GM19240 (cell line): ENCODE measurements around the gene PIK3R1.

ENCODE experiments used
- DNase-seq: peaks from one replicate; pipeline ENCODE4 v3.0.0; 2011; ENCODE audit warnings: low spot score; ENCODE audit not compliant: insufficient read length

PIK3R1 gene

GRCh38 chr5:68270399-68270975, 54.9 kb downstream of the PIK3R1 start:
- no peak for DNase-seq

- no peak for DNase-seq
Observed at GRCh38 chr5:68271124-68271523, 55.6 kb downstream of the PIK3R1 start.

- DNase-seq = no peak
Observed at GRCh38 chr5:68272289-68272688, 56.7 kb downstream of the PIK3R1 start.

DNA sequence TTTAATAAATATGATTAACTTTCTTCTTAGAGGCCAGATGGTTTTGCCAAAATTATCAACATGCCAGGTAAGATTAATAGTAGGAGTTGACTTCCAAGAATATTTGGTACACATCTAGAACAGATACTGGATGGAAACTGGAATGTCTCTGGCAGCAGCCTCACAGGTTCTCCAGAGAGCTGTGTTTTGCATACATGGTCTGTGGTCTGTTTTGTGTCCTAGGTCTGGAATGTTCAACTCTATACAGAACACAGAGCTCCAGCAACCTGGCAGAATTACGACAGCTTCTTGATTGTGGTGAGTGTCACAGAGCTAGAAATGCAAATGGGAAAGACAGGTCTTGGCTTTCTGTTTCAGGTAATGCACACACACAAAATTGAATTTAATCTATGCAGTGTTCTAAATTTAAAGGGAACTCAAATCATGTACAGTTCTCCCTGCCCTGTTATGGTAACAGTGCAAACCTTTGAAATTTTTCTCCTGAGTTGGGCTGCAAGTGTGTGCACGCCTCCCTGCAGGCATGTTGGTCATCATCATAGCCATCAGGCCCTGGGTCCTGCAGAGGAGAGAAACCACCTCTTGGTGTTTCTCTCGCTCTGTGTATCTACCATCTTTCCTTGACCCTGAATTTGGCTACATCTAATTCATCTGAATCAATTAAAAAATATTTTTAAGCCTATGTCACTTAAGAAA, 58.3 kb downstream of the PIK3R1 start:
- no peak for DNase-seq

DNA sequence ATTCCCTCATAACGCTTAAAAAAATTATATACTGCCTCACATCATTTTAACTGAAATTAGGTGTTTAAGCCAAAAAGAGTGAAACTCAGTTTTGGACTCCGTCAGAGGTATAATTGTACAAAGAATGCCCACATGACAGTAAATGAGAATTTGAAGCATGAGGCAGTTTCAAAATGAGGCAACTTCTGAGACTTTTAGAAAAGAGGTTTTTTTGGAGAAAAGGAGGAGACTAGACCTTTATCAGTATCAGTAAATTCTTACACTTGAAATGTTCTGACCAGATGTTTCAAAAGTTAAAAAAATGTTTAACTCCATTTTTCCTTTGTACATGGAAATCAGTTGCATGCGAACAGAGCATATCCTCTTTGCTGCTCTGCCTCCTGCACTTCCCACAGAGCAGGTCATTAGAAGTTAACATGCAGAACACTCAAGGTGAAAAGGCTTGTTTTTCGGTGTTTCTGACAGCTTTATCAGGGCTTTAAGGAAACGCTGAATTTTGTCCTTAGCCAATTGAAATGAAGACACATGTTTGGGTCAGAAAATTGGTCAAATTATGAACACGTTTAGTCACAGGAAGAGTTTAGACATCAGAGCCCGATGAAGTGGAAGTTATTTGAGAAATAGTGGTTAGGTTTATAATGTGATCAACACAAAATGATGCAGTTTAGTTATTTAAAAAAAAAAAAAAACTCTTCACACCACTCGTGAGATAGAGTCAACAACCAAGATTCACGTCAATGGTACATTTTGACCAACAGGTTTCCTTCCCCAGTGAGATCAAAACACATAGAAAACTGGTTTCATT, 59.5 kb downstream of the PIK3R1 start:
- no peak for DNase-seq

- no peak for DNase-seq
Observed at GRCh38 chr5:68276740-68277139, 61.2 kb downstream of the PIK3R1 start.

DNA sequence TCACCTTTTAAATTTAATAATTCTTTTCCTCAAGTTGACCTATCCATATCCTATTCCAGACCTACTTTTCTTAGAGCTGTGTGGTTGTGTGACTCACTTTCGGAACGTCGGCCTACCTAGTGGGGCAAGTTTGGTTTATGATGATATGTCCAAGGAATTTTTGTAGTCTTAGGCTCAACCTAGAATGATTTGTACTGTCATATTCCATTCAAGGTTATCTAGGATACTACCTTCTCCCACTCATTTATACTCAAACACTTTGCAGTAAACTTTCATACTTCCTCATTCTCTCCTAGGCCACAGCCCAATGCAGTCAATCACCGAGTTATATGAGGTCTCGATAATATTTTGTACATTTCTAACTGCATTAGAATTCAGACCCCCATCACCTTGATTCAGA, 61.9 kb downstream of the PIK3R1 start:
- no peak for DNase-seq

GRCh38 chr5:68279984-68280383, 64.4 kb downstream of the PIK3R1 start:
- DNase-seq = no peak

DNA sequence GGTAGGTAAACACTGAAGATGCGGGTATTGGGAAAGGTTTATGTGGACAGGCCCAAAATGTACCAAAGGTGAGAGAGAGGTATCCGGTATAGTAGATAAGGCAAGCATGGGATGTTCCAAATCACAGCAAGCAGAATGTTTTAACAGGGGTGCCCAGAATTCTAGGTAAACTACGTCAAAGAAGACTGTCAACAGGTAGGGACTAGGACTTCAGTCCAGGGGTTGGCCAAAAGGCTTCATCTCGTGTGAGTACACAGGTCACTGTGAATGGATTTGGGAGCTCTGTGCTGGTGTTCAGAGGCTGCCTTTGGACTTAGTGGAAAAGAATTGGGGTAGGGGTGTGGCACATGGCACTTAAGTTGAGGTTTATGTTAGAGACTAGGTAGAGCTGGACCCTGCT, 66.4 kb downstream of the PIK3R1 start:
- no peak for DNase-seq

- no peak for DNase-seq
Observed at GRCh38 chr5:68283766-68284165, 68.2 kb downstream of the PIK3R1 start.

DNA sequence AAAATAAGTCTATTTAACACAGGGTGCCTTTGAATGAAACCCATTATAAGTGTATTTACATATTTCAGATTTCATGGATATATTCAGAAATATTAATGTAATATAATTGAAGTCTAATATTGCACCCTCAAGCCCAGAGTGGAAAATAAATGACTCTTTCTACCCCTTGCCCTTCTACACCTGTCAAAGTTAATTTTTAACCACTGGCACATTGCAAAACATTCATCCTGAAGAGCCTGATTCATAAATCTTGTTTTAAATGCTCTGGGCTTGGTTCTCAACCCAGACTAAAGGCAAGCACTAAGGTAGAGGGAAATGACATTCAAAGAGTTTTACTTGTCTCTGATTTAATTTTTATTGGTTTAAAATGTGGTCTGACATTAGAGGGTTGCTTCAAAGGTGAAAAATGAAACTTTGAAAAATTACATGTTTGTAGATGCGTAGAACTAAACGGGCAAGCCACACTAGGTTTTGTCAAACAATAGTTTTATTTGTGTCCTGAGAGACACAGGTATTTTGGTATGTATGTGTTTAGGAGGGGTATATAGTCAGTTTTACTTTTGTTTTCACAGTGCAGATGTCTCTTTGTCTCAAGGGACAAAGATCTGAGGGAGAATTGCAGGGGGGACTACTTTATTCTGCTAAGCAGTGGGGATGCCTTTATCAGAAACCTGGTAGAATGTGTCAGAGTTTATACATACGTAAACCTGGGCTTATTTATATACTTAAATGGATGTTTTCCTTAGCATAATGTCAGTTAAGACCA, 69.7 kb downstream of the PIK3R1 start:
- no peak for DNase-seq

- no peak for DNase-seq
Observed at GRCh38 chr5:68285851-68286611, 70.5 kb downstream of the PIK3R1 start.

- DNase-seq = no peak
Observed at GRCh38 chr5:68286612-68286912, 71.0 kb downstream of the PIK3R1 start.

GRCh38 chr5:68287631-68287975, 72.0 kb downstream of the PIK3R1 start:
- DNase-seq = no peak

- no peak for DNase-seq
Observed at GRCh38 chr5:68287976-68288706, 72.6 kb downstream of the PIK3R1 start.

GRCh38 chr5:68288707-68289134, 73.2 kb downstream of the PIK3R1 start:
- DNase-seq = no peak

DNA sequence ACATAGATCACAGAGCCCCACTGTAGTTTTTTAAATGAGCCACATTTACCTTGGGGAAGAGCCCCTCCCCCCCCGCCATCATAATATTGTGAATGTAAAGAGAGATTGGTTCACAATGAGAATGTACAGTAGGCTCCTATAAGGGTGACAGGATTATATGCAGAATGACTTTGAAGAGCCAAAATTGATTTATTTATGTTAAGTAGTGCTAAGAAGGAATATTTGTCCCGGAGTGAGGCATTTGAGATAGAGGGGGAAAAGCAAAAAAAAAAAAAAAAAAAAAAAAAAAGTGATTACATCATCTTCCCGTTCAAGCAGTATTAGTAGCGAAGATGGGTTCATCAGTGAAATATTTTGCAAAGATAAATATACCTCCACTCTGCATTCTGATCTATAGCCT, 73.9 kb downstream of the PIK3R1 start:
- DNase-seq = no peak

DNA sequence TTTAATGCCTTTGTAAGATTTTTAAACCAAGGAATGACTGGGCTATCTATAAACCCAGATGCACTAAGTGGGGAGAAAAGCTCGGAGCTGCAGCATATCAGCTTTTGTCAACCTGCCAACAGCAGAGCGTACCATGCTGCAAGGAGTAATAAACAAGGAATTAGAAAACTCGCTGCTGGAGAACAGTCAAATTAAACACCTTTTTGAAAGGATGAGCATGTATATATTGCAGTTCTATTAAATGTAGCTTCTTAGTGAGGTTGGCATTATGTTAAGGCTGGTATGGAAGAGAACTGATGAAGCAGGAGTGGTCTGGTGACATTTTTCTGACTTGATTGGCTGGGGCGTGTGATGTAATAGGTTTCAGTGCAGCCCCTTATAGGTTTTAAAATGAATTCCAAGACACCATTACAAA, 74.7 kb downstream of the PIK3R1 start:
- DNase-seq = no peak

GRCh38 chr5:68290847-68291246, 75.3 kb downstream of the PIK3R1 start:
- no peak for DNase-seq

DNA sequence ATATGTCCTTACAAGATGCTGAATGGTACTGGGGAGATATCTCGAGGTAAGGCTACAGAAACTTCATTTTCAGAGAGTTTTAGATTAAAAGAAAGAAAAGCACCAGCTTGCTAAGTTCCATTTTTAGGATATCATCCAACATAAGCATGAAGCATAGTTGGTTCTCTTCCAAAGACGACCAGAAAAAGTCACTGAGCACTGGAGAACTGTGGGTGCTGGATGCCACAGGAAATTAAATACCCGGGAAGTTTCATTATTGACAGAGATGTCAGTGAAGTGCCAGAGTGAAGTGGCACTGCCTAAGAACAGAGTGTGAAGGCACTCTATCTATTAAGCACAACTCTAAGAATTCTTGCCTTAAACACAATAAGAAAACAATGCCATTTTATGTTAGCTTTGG, 76.8 kb downstream of the PIK3R1 start:
- no peak for DNase-seq

- DNase-seq = no peak
Observed at GRCh38 chr5:68295772-68296171, 80.2 kb downstream of the PIK3R1 start.
